Measurements from ENCODE around the gene GAREM1. TPM values are rescaled to one million over a fixed set of nuclear protein-coding genes. Genes with fewer than 3 reads are reported as not detected.

Gene GAREM1
- total RNA-seq, 1 experiment from 2014 or later = 1.8 TPM

DNA sequence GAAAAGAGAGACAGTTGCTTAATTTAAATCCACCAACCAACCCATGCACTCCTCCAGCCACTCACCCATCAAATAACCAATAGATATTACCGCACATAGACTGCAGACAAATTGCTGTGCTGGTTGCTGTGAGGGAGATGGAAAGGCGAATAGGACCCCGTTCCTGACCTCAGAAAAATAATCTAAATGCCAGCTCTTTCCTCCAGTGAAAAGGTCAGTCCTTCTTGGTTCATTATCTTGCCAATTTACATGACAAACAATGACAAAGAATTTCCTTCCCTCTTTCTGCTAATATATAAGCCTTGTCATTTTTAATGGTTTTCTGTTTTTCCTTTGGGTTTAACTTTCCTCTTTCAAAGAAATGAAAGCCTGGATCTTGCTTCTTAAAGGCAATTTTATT is 219.2 kb downstream of the GAREM1 start:
- Histone ChIP-seq H3K27ac (ENCODE audit: low read length) (no peak overlapping the region), H3K79me2 (ENCODE audit: low read length) (no peaks in the 10 kb centered on the region), H3K27me3 (ENCODE audit: low read length) (peaks cover 16% of the 10 kb centered on the region), H4K20me1 (ENCODE audit: low read length) (no peaks in the 10 kb centered on the region), H3K4me1 (ENCODE audit: insufficient read depth, low read length) (no peaks in the 10 kb centered on the region), H3K9ac (ENCODE audit: low read length) (no peak overlapping the region), H3K4me2 (ENCODE audit: low read length) (no peak overlapping the region), H3K9me2 (replicated peaks; ENCODE audit: low read length) (no peaks in the 10 kb centered on the region), H3K36me3 (ENCODE audit: low read depth, low read length) (no peaks in the 10 kb centered on the region), H3F3A (ENCODE audit: low read length, unreplicated experiment) (no peaks in the 10 kb centered on the region), H3K9me3 (ENCODE audit: low read length) (no peaks in the 10 kb centered on the region), H2AFZ (ENCODE audit: low read length) (no peak overlapping the region), H3K4me3 (ENCODE audit: low read length) (no peak overlapping the region)
- ATAC-seq (no peak), DNase-seq (no peak)
- CTCF ChIA-PET = no interaction called here
- POLR2A ChIA-PET (ENCODE audit: unreplicated experiment) = no interaction called here
- TF ChIP-seq EZH2 (IDR thresholded peaks at IDR 0.05; ENCODE audit: low read length, unreplicated experiment) = no peak
- no peak for TF ChIP-seq EZH2phosphoT487 (IDR thresholded peaks at IDR 0.05; ENCODE audit: borderline replicate concordance, low read length)
- no peak for TF ChIP-seq CTCF (conservative IDR thresholded peaks at IDR 0.05; ENCODE audit: low read depth, low read length)
- BruUV-seq (replicated peaks) = no TSS peak
- intact Hi-C loops (cut with micrococcal nuclease) = no loop called here

DNA sequence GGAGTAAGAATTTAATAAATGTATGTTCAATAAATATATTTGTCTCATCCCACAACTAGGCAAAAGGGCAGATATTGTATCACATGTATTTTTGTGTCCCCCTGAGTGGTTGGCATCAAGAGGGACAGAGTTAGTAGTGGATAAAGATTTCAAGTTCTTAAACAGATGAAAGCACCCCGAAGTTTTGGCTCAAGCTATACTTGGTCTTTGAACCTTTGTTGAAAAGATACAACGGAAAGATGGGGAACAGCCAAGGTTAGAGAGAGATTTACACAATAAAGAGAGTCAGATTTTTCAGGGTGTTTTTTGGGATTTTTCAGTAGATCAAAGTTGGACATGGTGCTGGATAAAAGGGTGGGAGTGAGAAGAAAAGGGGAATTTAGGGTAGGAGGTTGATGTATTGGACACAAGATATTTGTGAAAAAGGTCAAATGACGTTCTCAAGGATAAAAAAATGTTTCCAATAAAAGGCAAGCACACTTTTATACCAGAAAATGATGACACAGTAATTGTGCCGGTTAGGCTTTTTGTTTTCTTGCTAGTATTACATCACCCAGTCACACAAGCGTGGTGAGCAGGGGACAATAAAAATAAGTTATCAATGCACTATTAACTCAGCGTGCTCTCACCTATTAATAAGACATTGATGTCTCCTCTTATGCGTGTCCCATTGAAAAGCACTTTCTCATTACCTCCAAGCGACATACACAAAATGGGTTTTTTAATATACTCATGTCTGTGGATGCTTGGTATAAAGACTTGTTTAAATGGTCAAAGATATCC is 221.3 kb downstream of the GAREM1 start:
- peaks cover 16% of the 10 kb centered on the region for H3K27me3 ChIP-seq (ENCODE audit: low read length)
- TF ChIP-seq EZH2phosphoT487 (IDR thresholded peaks at IDR 0.05; ENCODE audit: borderline replicate concordance, low read length) (no peak), CTCF (conservative IDR thresholded peaks at IDR 0.05; ENCODE audit: low read depth, low read length) (no peak), EZH2 (IDR thresholded peaks at IDR 0.05; ENCODE audit: low read length, unreplicated experiment) (no peak)
- no peaks in the 10 kb centered on the region for H3K36me3 ChIP-seq (ENCODE audit: low read depth, low read length)

DNA sequence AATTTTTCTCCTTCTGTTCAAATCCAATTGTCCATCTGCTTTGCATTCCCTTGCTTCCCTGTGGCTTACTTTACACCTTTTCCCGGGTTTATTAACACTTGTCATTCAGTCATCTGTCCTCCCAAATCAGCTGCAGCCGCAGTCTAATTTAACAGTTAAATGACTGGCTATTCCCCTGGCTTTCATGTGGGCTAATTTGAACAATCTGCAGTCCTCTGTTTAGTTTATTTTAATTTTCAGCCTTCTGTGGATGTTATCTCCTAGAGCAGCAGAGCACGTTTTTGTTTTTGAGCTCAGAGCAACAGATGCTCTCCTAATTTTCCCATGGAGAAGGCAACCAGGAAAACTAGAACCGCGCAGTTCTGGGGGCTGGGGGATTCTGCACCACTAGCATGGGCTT is 225.8 kb downstream of the GAREM1 start:
- H3K4me3 ChIP-seq (ENCODE audit: low read length) = no peak overlapping the region
- ChIA-PET POLR2A (ENCODE audit: unreplicated experiment) (no interaction called here), CTCF (no interaction called here)
- no peaks in the 10 kb centered on the region for H3K36me3 ChIP-seq (ENCODE audit: low read depth, low read length)
- BruUV-seq (replicated peaks) = no TSS peak
- TF ChIP-seq CTCF (conservative IDR thresholded peaks at IDR 0.05; ENCODE audit: low read depth, low read length) (no peak), EZH2phosphoT487 (IDR thresholded peaks at IDR 0.05; ENCODE audit: borderline replicate concordance, low read length) (no peak)
- H3F3A ChIP-seq (ENCODE audit: low read length, unreplicated experiment) = no peaks in the 10 kb centered on the region
- no peak overlapping the region for H3K9ac ChIP-seq (ENCODE audit: low read length)
- ATAC-seq = no peak
- no peaks in the 10 kb centered on the region for H3K9me2 ChIP-seq (replicated peaks; ENCODE audit: low read length)
- H3K27me3 ChIP-seq (ENCODE audit: low read length) = peaks cover 11% of the 10 kb centered on the region
- H3K79me2 ChIP-seq (ENCODE audit: low read length) = no peaks in the 10 kb centered on the region
- H3K4me1 ChIP-seq (ENCODE audit: insufficient read depth, low read length) = no peaks in the 10 kb centered on the region
- H3K27ac ChIP-seq (ENCODE audit: low read length) = no peak overlapping the region
- H3K4me2 ChIP-seq (ENCODE audit: low read length) = no peak overlapping the region
- DNase-seq = no peak
- no peak overlapping the region for H2AFZ ChIP-seq (ENCODE audit: low read length)
- no peaks in the 10 kb centered on the region for H3K9me3 ChIP-seq (ENCODE audit: low read length)
- no peaks in the 10 kb centered on the region for H4K20me1 ChIP-seq (ENCODE audit: low read length)
- intact Hi-C loops (cut with micrococcal nuclease) = no loop called here

More for the DNA sequence above, 221.3 kb downstream of the GAREM1 start:
- no peaks in the 10 kb centered on the region for H3K9me2 ChIP-seq (replicated peaks; ENCODE audit: low read length)
- no peaks in the 10 kb centered on the region for H3K79me2 ChIP-seq (ENCODE audit: low read length)
- no peaks in the 10 kb centered on the region for H3K4me1 ChIP-seq (ENCODE audit: insufficient read depth, low read length)
- H2AFZ ChIP-seq (ENCODE audit: low read length) = no peak overlapping the region
- POLR2A ChIA-PET (ENCODE audit: unreplicated experiment) = no interaction called here
- no peaks in the 10 kb centered on the region for H3F3A ChIP-seq (ENCODE audit: low read length, unreplicated experiment)
- no TSS peak for BruUV-seq (replicated peaks)
- CTCF ChIA-PET = no interaction called here
- intact Hi-C loops (cut with micrococcal nuclease) = no loop called here
- no peak overlapping the region for H3K4me3 ChIP-seq (ENCODE audit: low read length)
- no peaks in the 10 kb centered on the region for H4K20me1 ChIP-seq (ENCODE audit: low read length)
- no peak overlapping the region for H3K27ac ChIP-seq (ENCODE audit: low read length)
- H3K9me3 ChIP-seq (ENCODE audit: low read length) = no peaks in the 10 kb centered on the region
- ATAC-seq = no peak
- no peak overlapping the region for H3K9ac ChIP-seq (ENCODE audit: low read length)
- DNase-seq = no peak
- H3K4me2 ChIP-seq (ENCODE audit: low read length) = no peak overlapping the region
